IMR-90 (cell line): ENCODE results near the gene PCDHB11.
"Not testable (repeated sequence)": the region's sequence is repeated elsewhere in the genome, so short reads cannot be mapped to it uniquely, and the experiment has no call there.

Source experiments
- BHLHE40 ChIP-seq: fragments of 150-350 bp; IDR thresholded peaks from 2 replicates; pipeline ENCODE4 v1.6.1; 2016; ENCODE audit warnings: mild to moderate bottlenecking, low read depth, low read length
- MXI1 ChIP-seq: IDR thresholded peaks from 2 replicates; pipeline ENCODE4 v1.6.1; 2012; ENCODE audit warnings: low read depth, mild to moderate bottlenecking, low read length, moderate library complexity, borderline replicate concordance
- POLR2A ChIP-seq: IDR thresholded peaks from 2 replicates; pipeline ENCODE4 v1.6.1; 2012; ENCODE audit warnings: mild to moderate bottlenecking, low read depth, low read length
- TF ChIP-seq, protein P1 (sequence below): conservative IDR thresholded peaks from 2 replicates; pipeline ENCODE4 v1.5.1; 2012; ENCODE audit warnings: mild to moderate bottlenecking, low read depth, low read length, improper control_type of control experiment

DNA sequence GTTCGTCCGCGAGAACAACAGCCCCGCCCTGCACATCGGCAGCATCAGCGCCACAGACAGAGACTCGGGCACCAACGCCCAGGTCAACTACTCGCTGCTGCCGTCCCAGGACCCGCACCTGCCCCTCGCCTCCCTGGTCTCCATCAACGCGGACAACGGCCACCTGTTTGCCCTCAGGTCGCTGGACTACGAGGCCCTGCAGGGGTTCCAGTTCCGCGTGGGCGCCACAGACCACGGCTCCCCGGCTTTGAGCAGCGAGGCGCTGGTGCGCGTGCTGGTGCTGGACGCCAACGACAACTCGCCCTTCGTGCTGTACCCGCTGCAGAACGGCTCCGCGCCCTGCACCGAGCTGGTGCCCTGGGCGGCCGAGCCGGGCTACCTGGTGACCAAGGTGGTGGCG, 10.9 kb downstream of the PCDHB11 start:
- TF ChIP-seq, protein P1, sequence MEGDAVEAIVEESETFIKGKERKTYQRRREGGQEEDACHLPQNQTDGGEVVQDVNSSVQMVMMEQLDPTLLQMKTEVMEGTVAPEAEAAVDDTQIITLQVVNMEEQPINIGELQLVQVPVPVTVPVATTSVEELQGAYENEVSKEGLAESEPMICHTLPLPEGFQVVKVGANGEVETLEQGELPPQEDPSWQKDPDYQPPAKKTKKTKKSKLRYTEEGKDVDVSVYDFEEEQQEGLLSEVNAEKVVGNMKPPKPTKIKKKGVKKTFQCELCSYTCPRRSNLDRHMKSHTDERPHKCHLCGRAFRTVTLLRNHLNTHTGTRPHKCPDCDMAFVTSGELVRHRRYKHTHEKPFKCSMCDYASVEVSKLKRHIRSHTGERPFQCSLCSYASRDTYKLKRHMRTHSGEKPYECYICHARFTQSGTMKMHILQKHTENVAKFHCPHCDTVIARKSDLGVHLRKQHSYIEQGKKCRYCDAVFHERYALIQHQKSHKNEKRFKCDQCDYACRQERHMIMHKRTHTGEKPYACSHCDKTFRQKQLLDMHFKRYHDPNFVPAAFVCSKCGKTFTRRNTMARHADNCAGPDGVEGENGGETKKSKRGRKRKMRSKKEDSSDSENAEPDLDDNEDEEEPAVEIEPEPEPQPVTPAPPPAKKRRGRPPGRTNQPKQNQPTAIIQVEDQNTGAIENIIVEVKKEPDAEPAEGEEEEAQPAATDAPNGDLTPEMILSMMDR = not testable (repeated sequence)
- not testable (repeated sequence) for TF ChIP-seq POLR2A, MXI1, BHLHE40
